Cortex of kidney (tissue), 1 donor: Measurements from ENCODE around the gene TRPV3.
"Not testable (repeated sequence)": the region's sequence is repeated elsewhere in the genome, so short reads cannot be mapped to it uniquely, and the experiment has no call there.

Experiments
- DNase-seq: peaks from one replicate; lab custom pipeline; 2025; lab: John Stamatoyannopoulos, UW

TRPV3 gene

GRCh38 chr17:3524024-3524423, 33.6 kb downstream of the TRPV3 start:
- DNase-seq: no peak

DNA sequence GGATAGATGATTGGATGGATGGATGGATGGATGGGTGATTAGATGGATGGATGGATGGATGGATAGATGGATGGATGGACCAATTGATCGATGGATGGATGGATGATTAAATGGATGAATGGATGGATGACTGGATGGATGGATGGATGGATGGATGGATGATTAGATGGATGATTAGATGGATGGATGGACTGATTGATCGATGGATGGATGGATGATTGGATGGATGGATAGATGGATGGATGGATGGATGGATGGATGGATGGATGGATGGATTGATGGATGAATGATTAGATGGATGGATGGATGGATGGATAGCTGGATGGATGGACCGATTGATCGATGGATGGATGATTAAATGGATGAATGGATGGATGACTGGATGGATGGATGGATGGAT, 38.1 kb downstream of the TRPV3 start:
- DNase-seq: not testable (repeated sequence)

DNA sequence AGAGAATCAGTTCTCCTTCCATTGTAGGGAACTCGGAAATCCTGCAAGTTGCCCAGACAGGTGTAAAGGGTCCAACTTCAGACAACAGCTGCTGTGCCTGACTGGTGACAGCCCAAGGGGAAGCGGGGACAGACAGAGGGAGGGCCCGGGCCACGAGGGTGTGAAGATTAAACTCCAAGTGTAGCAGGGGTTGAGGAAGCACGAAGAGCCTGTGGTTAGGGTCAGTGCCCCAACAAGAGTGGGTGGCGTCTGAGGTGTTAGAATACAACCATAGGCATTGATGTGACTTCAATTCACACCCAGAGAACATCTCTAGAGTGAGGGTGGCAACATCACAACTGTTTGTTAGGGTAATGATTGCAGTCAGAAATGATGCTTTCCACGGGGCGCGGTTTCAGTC, 42.7 kb downstream of the TRPV3 start:
- DNase-seq: no peak

DNA sequence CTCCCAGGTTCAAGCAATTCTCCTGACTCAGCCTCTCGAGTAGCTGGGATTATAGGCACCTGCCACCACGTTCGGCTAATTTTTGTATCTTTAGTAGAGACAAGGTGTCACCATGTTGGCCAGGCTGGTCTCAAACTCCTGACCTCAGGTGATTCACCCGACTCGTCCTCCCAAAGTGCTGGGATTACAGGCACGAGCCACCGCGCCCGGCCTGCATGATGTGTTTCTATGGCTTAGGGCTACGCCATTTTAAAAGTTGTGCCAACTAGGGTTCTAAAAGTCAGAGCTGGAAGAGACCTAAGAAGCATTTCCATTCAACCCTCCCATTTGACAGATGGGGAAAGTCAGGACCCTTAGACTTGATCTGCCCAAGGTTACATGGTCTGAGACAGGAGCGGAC, 43.4 kb downstream of the TRPV3 start:
- DNase-seq: not testable (repeated sequence)

DNA sequence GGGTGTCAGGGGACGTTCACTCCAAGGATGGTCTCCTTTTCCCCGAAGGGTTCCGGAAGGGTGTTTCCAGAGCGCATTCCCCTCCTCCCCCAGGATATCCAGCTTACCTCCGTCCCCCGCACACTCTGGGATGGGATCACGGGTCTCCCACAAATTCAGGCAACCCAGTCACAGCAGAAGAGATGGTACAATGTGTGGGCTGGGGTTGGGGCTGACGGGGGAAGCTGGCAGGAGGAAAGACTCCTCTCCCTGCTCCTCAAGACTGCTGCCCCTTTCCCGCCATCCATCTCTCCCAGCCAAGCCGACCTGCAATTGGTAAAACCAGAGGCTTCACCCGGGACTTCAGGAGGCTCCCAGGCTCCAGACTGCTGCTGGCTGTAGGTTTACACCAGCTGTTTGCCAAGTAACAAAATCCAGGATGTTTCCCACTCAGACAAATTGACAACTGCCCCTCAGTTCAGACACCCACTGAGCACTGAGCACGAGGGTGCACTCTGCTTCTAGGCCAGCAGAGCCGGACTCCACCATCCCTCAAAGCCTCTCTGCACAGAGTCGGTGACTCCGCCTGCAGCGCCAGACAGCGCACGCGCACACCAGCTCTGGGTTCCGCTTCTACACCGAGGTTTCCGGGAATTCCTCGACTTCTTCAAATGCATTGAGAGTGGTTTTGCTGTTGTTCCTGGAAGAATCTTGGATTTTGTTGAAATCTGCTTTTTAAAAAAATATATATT, 44.1 kb downstream of the TRPV3 start:
- no peak for DNase-seq

GRCh38 chr17:3512505-3513171, 45.0 kb downstream of the TRPV3 start:
- no peak for DNase-seq

- no peak for DNase-seq
These were observed 45.6 kb downstream of the TRPV3 start for GRCh38 chr17:3511852-3512504.

DNA sequence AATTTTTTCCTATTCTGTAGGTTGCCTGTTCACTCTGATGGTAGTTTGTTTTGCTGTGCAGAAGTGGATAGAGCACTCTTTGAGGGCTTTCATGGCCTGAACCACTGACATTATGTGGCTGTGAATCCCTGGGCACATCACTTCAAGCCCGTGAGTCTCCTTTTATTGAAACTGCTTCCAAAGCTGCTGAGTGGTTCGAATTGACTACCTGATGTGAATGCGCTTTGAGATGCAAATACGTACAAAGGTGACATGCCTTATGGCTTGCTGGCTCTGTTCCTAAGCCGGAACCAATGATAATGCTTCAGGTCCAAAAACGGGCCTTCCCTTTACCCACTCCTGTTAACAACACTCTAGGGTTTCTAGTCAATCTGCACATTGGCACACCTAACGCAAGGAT, 47.5 kb downstream of the TRPV3 start:
- DNase-seq: no peak

- DNase-seq: no peak
These were observed 49.7 kb downstream of the TRPV3 start for GRCh38 chr17:3507869-3508268.

GRCh38 chr17:3507071-3507470, 50.5 kb downstream of the TRPV3 start:
- no peak for DNase-seq

DNA sequence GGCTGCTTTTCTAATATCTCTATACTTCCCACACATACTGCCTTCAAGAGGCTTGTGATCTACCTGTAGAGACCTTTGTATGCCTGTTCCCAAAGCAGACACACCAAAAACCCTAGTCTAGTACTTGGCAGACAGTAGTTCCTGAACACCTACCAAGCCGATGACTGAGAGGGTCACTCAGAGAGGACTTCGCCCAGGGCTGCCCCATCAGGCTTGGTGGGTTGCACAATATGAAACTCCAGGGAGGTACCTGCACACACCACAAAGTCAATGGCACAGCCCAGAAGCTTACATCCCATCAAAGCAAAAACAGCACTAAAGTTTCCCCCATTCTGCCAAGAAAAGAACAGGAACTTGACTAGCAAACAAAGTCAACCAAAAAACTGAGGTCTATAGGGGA, 51.6 kb downstream of the TRPV3 start:
- no peak for DNase-seq

DNA sequence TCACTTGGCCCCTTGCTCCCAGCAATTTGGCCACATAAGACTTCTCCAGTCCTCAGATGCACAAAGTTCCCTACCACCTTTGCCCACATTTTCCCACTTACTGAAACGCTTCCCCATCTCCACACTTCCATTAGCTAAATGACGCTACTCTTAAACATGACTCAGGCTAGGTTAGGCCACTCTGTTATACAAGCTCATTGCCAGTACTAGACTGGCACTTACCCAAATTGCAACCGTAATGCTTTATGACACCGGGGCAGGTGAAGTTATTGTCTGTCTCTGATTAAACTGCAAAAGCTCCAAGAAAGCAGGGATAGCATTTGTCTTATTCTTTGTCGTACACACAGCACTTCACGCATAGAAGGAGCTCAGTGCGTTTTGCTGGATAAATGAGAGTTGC, 52.6 kb downstream of the TRPV3 start:
- DNase-seq: no peak

- no peak for DNase-seq
These were observed 54.3 kb downstream of the TRPV3 start for GRCh38 chr17:3503285-3503684.

GRCh38 chr17:3502466-3502865, 55.1 kb downstream of the TRPV3 start:
- DNase-seq: no peak

DNA sequence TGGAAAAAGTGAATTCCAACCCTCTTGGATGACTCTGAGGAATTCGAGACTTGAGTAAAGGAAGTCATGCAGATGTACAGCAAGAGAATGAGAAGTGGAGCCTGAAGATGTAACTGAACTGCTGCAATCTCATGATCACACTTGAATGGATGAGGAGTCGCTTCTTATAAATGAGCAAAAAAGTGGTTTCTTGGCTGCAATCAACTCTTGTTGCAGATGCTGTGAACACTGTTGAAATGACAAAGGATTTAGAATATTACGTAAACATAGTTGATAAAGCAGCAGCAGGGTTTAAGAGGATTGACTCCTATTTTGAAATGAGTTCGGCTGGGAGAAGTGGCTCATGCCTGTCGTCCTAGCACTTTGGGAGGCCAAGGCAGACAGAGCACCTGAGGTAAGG, 56.3 kb downstream of the TRPV3 start:
- DNase-seq: no peak

DNA sequence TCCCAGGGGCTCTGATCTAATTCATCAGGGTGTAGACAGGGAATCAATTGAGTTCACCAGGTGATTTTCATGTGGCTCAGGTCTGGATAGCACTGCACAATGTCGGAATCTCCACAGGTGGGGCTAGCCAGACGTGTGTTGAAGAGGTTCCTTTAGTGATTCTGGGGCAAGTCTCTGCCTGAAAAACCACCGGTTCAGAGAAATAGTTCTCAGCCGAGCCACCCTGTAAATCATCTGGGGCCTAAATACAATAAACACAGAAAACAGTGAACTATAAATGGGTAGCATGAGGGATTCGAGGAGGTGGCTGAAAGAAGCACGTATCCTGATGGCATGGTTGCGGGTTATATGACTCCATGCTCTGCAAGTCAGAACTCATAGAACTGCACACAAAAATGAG, 60.5 kb downstream of the TRPV3 start:
- no peak for DNase-seq

GRCh38 chr17:3485481-3486068, 72.0 kb downstream of the TRPV3 start:
- DNase-seq: no peak

DNA sequence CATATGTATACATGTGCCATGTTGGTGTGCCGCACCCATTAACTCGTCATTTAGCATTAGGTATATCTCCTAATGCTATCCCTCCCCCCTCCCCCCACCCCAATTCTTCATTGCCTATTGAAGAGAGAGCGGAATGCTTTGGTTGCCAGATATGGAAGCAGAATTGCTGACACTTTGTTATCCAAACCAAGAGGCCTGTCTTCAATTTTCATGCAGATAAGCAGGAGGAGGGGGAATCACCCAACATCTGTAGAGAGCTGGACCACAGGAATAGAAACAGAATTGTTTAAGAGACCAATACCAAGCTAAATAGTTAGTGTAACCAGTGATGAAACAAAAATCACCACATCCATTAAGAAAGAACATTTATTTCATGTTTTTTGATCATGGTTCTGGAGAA, 74.8 kb downstream of the TRPV3 start:
- no peak for DNase-seq

DNA sequence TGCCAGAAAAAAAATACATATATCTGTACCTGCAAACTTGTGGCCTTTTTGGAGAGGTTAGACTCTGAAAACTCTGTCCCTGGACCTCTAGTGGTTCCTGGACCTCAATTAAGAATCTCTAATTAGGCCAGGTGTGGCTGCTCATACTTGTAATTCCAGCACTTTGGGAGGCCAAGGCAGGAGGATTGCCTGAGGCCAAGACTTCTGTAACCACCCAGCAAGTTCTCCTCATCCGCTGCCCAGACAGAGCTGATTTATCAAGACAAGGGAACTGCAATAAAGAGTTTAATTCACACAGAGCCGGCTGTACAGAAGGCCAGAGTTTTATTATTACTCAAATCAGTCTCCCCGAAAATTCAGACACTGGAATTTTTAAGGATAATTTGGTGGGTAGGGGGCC, 77.6 kb downstream of the TRPV3 start:
- DNase-seq: no peak

GRCh38 chr17:3475812-3476610, 81.6 kb downstream of the TRPV3 start, which contains the start of gene ASPA:
ASPA (plus strand) TSS chr17:3475997; CDS start chr17:3476160, 163 bp downstream.
- DNase-seq: no peak

DNA sequence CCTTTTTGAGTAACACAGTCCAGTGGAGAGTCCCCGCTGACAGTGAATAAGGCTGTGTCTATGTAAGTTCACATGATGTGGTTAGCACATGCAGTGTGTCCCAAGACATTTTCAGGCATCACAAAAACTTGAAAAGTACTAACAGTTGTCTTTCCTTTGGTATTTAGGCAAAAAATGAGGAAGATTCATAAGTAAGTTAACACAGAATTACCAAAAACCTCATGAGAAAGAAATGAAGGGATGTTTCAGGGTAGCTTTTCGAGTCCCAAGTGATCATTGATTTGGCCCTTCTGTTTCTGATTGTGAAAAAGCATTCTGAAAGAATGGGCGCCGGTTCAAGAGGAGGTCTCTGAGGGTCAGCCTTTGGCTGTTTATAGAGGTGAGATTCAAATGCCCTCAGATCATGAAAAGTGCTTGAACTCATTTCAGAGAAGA, 82.3 kb downstream of the TRPV3 start:
- DNase-seq: no peak

DNA sequence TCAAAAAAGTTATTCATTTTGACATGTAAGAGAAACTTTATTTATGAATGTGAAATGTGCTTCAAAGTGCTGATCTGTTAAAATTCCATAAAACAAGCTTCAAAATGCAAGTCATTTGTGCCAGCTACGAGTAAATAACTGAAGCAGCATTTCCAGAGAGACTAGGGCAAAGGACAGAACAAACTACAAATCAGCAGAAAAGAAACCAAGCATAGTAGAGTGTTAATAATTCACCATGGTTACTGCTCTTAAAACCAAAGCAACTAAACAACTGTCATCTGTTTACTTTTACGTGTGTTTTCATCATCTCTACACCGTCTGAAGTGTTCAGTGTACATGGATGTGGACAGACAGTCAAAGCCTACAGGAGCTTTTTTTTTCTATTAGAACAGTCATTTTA, 83.4 kb downstream of the TRPV3 start:
- no peak for DNase-seq
